Left kidney (tissue), 2 donors: ENCODE data around the gene CHTF18. TPM values are rescaled to one million over a fixed set of nuclear protein-coding genes. Genes with fewer than 3 reads are reported as not detected.

Source experiments
- DNase-seq: peaks from one replicate; pipeline ENCODE4 v3.0.0-alpha.2; 2013
- polyA plus RNA-seq: library from polyadenylated mRNA; unstranded; fragments of 120-200 nt; gene quantifications from one replicate; pipeline ENCODE4 v1.2.1, GENCODE V29; 2013; ENCODE audit not compliant: insufficient read length

Gene CHTF18
- polyA plus RNA-seq, 1 donor: 22.9 TPM

- no peak for DNase-seq
Observed at GRCh38 chr16:760065-760464, 28.4 kb upstream of the CHTF18 start.

GRCh38 chr16:760545-761343 is 27.7 kb upstream of the CHTF18 start, which contains the start of gene MSLN:
TSS of gene MSLN (plus strand) at chr16:760734. CDS start at chr16:762681, 1,947 bp downstream.
- DNase-seq: no peak

GRCh38 chr16:761625-762513 is 26.6 kb upstream of the CHTF18 start:
- DNase-seq: no peak

- no peak for DNase-seq
Observed at GRCh38 chr16:762595-763268, 25.7 kb upstream of the CHTF18 start.

DNA sequence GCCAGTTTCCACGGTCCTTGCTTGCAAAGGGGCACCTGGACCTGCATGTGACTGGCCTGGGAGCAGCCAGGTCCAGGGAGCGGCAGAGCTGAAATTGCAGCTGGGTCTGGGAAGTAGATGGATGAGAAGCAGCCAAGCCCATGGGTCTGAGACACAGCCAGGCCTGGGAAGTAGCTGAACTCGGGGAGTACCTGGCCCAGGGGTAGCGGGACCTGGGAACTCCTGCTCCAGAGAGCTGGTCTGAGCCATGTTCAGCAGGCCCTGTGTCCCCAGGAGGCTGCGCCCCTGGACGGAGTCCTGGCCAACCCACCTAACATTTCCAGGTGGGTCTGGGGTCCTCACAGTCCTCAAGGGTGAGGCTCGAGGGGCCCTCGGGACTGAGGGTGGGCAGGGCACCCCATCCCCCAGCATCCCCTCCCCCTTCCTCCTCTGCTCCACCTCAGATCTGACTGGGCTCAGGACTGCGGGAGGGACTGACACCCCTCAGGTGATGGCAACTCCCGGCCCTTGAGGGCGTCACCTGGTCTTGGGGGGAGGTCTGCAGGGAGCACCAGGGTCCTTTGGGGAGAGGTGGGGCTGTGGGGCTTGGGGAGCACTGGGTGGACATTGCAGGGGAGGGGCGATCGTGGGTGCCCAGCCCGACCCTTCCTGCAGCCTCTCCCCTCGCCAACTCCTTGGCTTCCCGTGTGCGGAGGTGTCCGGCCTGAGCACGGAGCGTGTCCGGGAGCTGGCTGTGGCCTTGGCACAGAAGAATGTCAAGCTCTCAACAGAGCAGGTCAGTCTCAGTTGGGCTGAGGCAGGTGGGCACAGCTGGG is 24.8 kb upstream of the CHTF18 start:
- no peak for DNase-seq

GRCh38 chr16:764184-764750 is 24.2 kb upstream of the CHTF18 start:
- DNase-seq: no peak

- no peak for DNase-seq
Observed at GRCh38 chr16:764848-765487, 23.5 kb upstream of the CHTF18 start.

- DNase-seq: no peak
Observed at GRCh38 chr16:765488-765865, 22.9 kb upstream of the CHTF18 start.

- DNase-seq: no peak
Observed at GRCh38 chr16:766008-766819, 22.2 kb upstream of the CHTF18 start.

DNA sequence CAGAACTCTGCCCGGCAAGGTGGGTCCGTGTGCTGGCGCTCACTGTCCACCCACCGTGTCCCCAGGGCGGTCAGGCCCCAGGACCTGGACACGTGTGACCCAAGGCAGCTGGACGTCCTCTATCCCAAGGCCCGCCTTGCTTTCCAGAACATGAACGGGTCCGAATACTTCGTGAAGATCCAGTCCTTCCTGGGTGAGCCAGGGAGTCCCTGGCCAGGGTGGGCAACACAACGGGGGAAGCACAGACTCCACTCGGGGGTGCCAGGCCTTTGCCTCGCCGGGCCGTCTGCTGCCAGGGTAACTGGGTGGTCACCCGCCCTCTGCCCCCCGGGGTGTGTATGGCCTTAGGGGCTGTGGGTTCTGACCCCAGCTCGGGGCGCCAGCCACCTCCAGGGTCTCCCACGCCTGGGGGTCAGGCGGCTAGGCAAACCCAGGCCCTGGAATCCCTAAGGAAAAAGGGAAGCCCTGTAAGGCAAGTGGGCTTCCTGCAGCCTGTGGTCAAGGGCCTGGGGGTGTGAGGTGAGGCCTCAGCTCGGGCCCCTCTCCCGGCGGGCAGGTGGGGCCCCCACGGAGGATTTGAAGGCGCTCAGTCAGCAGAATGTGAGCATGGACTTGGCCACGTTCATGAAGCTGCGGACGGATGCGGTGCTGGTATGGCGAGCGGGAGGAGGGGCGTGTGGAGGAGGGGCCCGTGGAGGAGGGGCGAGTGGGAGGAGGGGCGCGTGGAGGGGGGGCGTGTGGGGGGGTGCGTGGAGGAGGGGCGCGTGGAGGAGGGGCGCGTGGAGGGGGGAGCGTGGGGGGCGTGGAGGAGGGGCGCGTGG is 21.4 kb upstream of the CHTF18 start:
- DNase-seq: no peak

GRCh38 chr16:767743-768235 is 20.6 kb upstream of the CHTF18 start:
- DNase-seq: no peak

- DNase-seq: no peak
Observed at GRCh38 chr16:768428-768827, 20.0 kb upstream of the CHTF18 start.

DNA sequence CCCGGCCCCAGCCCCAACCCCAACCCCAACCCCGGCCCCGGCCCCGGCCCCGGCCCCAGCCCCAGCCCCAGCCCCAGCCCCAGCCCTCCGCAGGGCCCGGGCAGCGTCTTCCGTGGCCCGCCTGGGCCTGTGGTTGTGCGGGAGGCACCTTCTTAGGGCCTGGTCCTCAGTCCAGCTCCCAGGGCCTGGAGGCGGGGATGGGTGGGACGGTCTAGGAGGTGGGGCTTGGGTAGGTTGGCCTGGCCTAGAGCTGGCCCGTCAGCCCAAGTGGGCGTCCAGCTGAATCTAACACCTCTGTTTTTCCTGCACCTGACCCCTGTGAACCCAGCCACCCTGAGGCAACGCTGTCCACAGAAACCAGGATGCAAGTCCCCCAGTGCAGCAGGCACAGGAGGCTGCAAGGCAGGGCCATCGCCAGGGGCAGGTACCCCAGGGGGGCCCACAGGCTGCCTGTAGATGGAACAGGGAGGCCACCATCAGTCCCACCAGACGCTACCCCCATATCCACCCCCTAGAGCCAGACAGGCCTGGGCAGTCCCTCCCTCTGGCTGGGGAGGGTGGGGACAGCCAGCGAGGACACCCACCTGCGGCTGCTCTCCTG is 19.1 kb upstream of the CHTF18 start:
- DNase-seq: no peak

- DNase-seq: no peak
Observed at GRCh38 chr16:769934-770333, 18.5 kb upstream of the CHTF18 start.

GRCh38 chr16:770411-770810 is 18.0 kb upstream of the CHTF18 start:
- no peak for DNase-seq

GRCh38 chr16:772959-773358 is 15.5 kb upstream of the CHTF18 start:
- DNase-seq: no peak

- no peak for DNase-seq
Observed at GRCh38 chr16:774086-775001, 14.1 kb upstream of the CHTF18 start.
